HepG2 (cell line): ENCODE data around the gene BUB1B. TPM values are rescaled to one million over a fixed set of nuclear protein-coding genes. Genes with fewer than 3 reads are reported as not detected.

Source experiments
- ATAC-seq: fragments of 200-7000 bp; cut with Tn5 transposase; 3 replicates; pipeline ENCODE4 v1.9.1; 2020; ENCODE audit warnings: mild to moderate bottlenecking, moderate library complexity
- BruUV-seq: library from RNA; stranded (reverse); fragments of 400-500 nt; replicated peaks from 2 replicates; lab custom pipeline; 2021; lab: Mats Ljungman, UMichigan
- CTCF ChIA-PET: fragments of 300-600 bp; formaldehyde crosslinking; extraction: SDS; loops from one replicate; lab custom pipeline; 2021; ENCODE audit warnings: low total read pairs, inconsistent platforms, low intra/inter-chr PET ratio; lab: Yijun Ruan, JAX
- POLR2A ChIA-PET: fragments of 350-600 bp; sonication (Branson Sonifier 250); formaldehyde crosslinking; loops from one replicate; lab custom pipeline; 2020; ENCODE audit warnings: antibody characterized with exemption, inconsistent platforms; lab: Yijun Ruan, JAX
- DNase-seq: peaks from one replicate; pipeline ENCODE4 v3.0.0-alpha.2; 2015; ENCODE audit warnings: low spot score
- FAIRE-seq: peaks from 3 replicates; lab custom pipeline; 2011; peaks lifted over from hg19 to GRCh38; lab: Jason Lieb, UNC
- H2AFZ ChIP-seq: one replicate; pipeline ENCODE4 v1.6.1; 2011; ENCODE audit warnings: low read length, inconsistent platforms
- H3K27ac ChIP-seq: fragments of 300-600 bp; 3 replicates; pipeline ENCODE4 v1.8.0; 2011; ENCODE audit warnings: mixed run types, mild to moderate bottlenecking, mixed read lengths, low read length, inconsistent platforms; ENCODE audit not compliant: insufficient read depth; ENCODE audit errors: extremely low read length
- H3K27me3 ChIP-seq, 2 experiments: fragments of 200-600 bp in 1 of 2; 2 replicates in 1 of 2; 3 replicates in 1 of 2; pipeline versions ENCODE4 v1.6.0 to v1.8.0; 2011; ENCODE audit warnings: low read length in 2 of 2, mild to moderate bottlenecking in 2 of 2, moderate library complexity in 2 of 2, inconsistent platforms in 1 of 2; ENCODE audit not compliant: insufficient read depth in 2 of 2, control insufficient read depth in 1 of 2
- H3K36me3 ChIP-seq, 2 experiments: fragments of 200-600 bp in 1 of 2; replicated peaks in 1 of 2; 2 replicates in 1 of 2; 3 replicates in 1 of 2; pipeline versions ENCODE4 v1.5.1 to v1.8.0; 2011; ENCODE audit warnings: low read length in 2 of 2, inconsistent platforms in 1 of 2; ENCODE audit not compliant: insufficient read depth in 2 of 2, control insufficient read depth in 1 of 2
- H3K4me1 ChIP-seq: 2 replicates; pipeline ENCODE4 v1.5.1; 2012; ENCODE audit warnings: low read length, inconsistent platforms; ENCODE audit not compliant: insufficient read depth
- H3K4me2 ChIP-seq: 2 replicates; pipeline ENCODE4 v1.6.0; 2011; ENCODE audit warnings: low read depth, low read length, inconsistent platforms
- H3K4me3 ChIP-seq, 3 experiments: fragments of 200-600 bp in 1 of 3; sonication (generic), shearing (Covaris generic) in 1 of 3; replicated peaks in 1 of 3; 2 replicates each; pipeline ENCODE4 v1.5.1; 2011 to 2016; ENCODE audit warnings: low read length in 3 of 3, inconsistent platforms in 2 of 3, low read depth in 2 of 3, mild to moderate bottlenecking in 2 of 3, control low read depth in 1 of 3, mixed read lengths in 1 of 3; ENCODE audit not compliant: insufficient read depth in 1 of 3
- H3K79me2 ChIP-seq: one replicate; pipeline ENCODE4 v1.6.1; 2011; ENCODE audit warnings: low read length, inconsistent platforms; ENCODE audit not compliant: insufficient read depth
- H3K9ac ChIP-seq: 2 replicates; pipeline ENCODE4 v1.6.0; 2011; ENCODE audit warnings: mild to moderate bottlenecking, low read depth, low read length, inconsistent platforms; ENCODE audit not compliant: insufficient read depth
- H3K9me3 ChIP-seq: 2 replicates; pipeline ENCODE4 v1.5.1; 2012; ENCODE audit warnings: mild to moderate bottlenecking, low read length
- H4K20me1 ChIP-seq: 2 replicates; pipeline ENCODE4 v1.6.0; 2011; ENCODE audit warnings: inconsistent platforms, mild to moderate bottlenecking, low read length, moderate library complexity; ENCODE audit not compliant: insufficient read depth
- DPF2 ChIP-seq: sonication (generic); formaldehyde crosslinking; IDR thresholded peaks from 2 replicates; pipeline ENCODE4 v1.4.0; 2020; ENCODE audit warnings: mild to moderate bottlenecking, low read depth, missing genetic modification reagents, borderline replicate concordance
- HOXA5 ChIP-seq: sonication (generic); formaldehyde crosslinking; IDR thresholded peaks from 2 replicates; pipeline ENCODE4 v1.4.0; 2020; ENCODE audit warnings: missing genetic modification reagents
- MIER2 ChIP-seq: IDR thresholded peaks from 2 replicates; pipeline ENCODE4 v1.6.1; 2016; ENCODE audit warnings: missing biosample characterization, missing genetic modification reagents
- RELA ChIP-seq: sonication (generic); formaldehyde crosslinking; IDR thresholded peaks from 2 replicates; pipeline ENCODE4 v1.4.0; 2020; ENCODE audit warnings: missing genetic modification reagents
- SPEN ChIP-seq: sonication (generic); formaldehyde crosslinking; IDR thresholded peaks from 2 replicates; pipeline ENCODE4 v1.5.1; 2020; ENCODE audit warnings: low read depth, mild to moderate bottlenecking, missing genetic modification reagents
- TP53 ChIP-seq: sonication (generic); formaldehyde crosslinking; conservative IDR thresholded peaks from 2 replicates; pipeline ENCODE4 v1.4.0; 2020; ENCODE audit warnings: missing genetic modification reagents
- ZNF20 ChIP-seq: sonication (generic); formaldehyde crosslinking; IDR thresholded peaks from 2 replicates; pipeline ENCODE4 v1.4.0; 2020; ENCODE audit warnings: mild to moderate bottlenecking, moderate library complexity, missing genetic modification reagents
- ZNF75D ChIP-seq: sonication (generic); formaldehyde crosslinking; IDR thresholded peaks from 2 replicates; pipeline ENCODE4 v1.8.1; 2023; ENCODE audit warnings: missing genetic modification reagents, mild to moderate bottlenecking, borderline replicate concordance
- ZNF891 ChIP-seq: sonication (generic); formaldehyde crosslinking; IDR thresholded peaks from 2 replicates; pipeline ENCODE4 v1.5.0; 2020; ENCODE audit warnings: mild to moderate bottlenecking, missing genetic modification reagents
- WGBS: methylation state at CpG from one replicate; pipeline ENCODE4 v1.1.6; 2017; ENCODE audit warnings: low lambda C conversion rate; 5-methylcytosine and 5-hydroxymethylcytosine counted together
- in situ Hi-C: cut with HindIII; loops from 2 replicates; pipeline ENCODE4 v1.10.0; 2017; ENCODE audit warnings: low pct_unique_long_range_greater_than_20kb; ENCODE audit not compliant: extremely low pct_ligation_motif_present
- intact Hi-C: fragments of 100-400 bp; cut with micrococcal nuclease; formaldehyde crosslinking; loops from one replicate; pipeline ENCODE4 v1.10.0; 2022; ENCODE audit not compliant: unreplicated experiment
- polyA plus RNA-seq, 8 experiments: library from polyadenylated mRNA; depleted of rRNA in 3 of 8; stranded (reverse) in 7 of 8; unstranded in 1 of 8; fragments of >200 nt; fragmentation: Illumina TruSeq in 4 of 8; extraction: Trizol in 4 of 8; gene quantifications; 2 replicates each; pipeline versions ENCODE4 v1.2.1 to v1.2.3, GENCODE V29; 2011 to 2016; ENCODE audit warnings: low read depth in 4 of 8, missing spikeins in 1 of 8, mixed read lengths in 1 of 8; ENCODE audit not compliant: insufficient read depth in 1 of 8
- total RNA-seq, 5 experiments: library from RNA; depleted of rRNA; stranded (reverse); fragments of >200 nt; fragmentation: Illumina TruSeq; extraction: Trizol; gene quantifications; 2 replicates each; pipeline ENCODE4 v1.2.3, GENCODE V29; 2016; ENCODE audit warnings: low read depth in 1 of 5
- TF ChIP-seq, protein P1 (sequence below): sonication (generic); formaldehyde crosslinking; IDR thresholded peaks from 2 replicates; pipeline ENCODE4 v1.8.1; 2023; ENCODE audit warnings: missing genetic modification reagents, mild to moderate bottlenecking, borderline replicate concordance
- TF ChIP-seq, protein P2 (sequence below): sonication (generic); formaldehyde crosslinking; IDR thresholded peaks from 2 replicates; pipeline ENCODE4 v1.5.0; 2020; ENCODE audit warnings: missing genetic modification reagents
- TF ChIP-seq, protein P3 (sequence below): sonication (generic); formaldehyde crosslinking; IDR thresholded peaks from 2 replicates; pipeline ENCODE4 v1.5.0; 2020; ENCODE audit warnings: missing genetic modification reagents

Gene BUB1B
- total and polyA plus RNA-seq, 2 of the 13 experiments (the other 11 are each of a cell fraction or from before 2014, with no cell fraction given): 26.2 to 63.5 TPM

DNA sequence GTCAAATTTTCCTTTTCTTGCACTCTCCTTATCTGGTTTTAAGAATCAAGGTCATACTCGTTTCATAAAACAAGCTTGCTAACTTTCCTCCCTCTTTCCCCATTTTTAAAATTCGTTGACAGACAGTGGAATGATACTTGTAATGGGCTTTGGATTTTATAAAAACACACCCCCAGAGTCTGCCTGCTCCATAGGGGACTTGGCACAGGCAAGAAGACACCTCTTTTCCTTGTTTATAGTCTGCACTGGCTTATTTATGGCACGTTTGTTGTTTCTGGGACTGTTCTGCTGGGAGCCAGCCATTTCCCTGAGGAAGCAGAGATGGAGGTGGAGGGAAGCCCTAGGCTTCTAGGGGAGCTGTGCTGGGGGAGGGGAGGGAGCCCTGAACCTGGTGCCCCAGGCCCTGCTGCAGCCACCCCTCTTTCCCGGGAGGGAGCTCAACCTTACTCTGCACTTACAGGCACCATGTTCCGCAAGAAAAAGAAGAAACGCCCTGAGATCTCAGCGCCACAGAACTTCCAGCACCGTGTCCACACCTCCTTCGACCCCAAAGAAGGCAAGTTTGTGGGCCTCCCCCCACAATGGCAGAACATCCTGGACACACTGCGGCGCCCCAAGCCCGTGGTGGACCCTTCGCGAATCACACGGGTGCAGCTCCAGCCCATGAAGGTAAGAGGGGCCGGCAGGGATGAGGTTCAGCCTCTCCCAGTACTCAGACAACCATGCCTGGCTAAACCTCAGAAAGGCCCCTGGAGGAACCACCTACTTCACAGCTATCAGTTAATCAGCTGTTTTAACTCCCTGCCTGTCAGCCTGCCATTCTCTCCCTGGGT lies 103.7 kb downstream of the BUB1B start:
- no peaks in the 10 kb centered on the region for H3K36me3 ChIP-seq
- 49% methylated on average over 15 of the region's 16 CpGs for WGBS
- no peak for TF ChIP-seq HOXA5 (CRISPR knock-in tag)
- TF ChIP-seq ZNF75D (CRISPR knock-in tag): no peak
- TF ChIP-seq ZNF891: no peak
- no peak for TF ChIP-seq SPEN (CRISPR knock-in tag)
- TF ChIP-seq RELA (CRISPR knock-in tag): no peak
- TF ChIP-seq, protein P1, sequence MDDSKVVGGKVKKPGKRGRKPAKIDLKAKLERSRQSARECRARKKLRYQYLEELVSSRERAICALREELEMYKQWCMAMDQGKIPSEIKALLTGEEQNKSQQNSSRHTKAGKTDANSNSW: no peak
- TF ChIP-seq MIER2 (CRISPR knock-in tag): no peak
- no peak for TF ChIP-seq ZNF20 (CRISPR knock-in tag)
- no peak for TF ChIP-seq TP53 (CRISPR knock-in tag)
- TF ChIP-seq DPF2: no peak
- TF ChIP-seq, protein P2, sequence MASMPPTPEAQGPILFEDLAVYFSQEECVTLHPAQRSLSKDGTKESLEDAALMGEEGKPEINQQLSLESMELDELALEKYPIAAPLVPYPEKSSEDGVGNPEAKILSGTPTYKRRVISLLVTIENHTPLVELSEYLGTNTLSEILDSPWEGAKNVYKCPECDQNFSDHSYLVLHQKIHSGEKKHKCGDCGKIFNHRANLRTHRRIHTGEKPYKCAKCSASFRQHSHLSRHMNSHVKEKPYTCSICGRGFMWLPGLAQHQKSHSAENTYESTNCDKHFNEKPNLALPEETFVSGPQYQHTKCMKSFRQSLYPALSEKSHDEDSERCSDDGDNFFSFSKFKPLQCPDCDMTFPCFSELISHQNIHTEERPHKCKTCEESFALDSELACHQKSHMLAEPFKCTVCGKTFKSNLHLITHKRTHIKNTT (CRISPR knock-in tag): no peak
- TF ChIP-seq, protein P3, sequence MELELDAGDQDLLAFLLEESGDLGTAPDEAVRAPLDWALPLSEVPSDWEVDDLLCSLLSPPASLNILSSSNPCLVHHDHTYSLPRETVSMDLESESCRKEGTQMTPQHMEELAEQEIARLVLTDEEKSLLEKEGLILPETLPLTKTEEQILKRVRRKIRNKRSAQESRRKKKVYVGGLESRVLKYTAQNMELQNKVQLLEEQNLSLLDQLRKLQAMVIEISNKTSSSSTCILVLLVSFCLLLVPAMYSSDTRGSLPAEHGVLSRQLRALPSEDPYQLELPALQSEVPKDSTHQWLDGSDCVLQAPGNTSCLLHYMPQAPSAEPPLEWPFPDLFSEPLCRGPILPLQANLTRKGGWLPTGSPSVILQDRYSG: no peak
- no peak overlapping the region for H3K9ac ChIP-seq
- H4K20me1 ChIP-seq: no peaks in the 10 kb centered on the region
- ATAC-seq: no peak
- no peak overlapping the region for H3K4me3 ChIP-seq
- H2AFZ ChIP-seq: no peak overlapping the region
- H3K27me3 ChIP-seq: peaks cover 6 to 36% of the 10 kb centered on the region in 2 experiments; a peak in 4 of 5 replicates
- intact Hi-C loops: no loop called here
- no peaks in the 10 kb centered on the region for H3K4me1 ChIP-seq
- in situ Hi-C loops: no loop called here
- H3K4me2 ChIP-seq: no peak overlapping the region
- no peak overlapping the region for H3K27ac ChIP-seq
- H3K79me2 ChIP-seq: no peaks in the 10 kb centered on the region
- no peak for FAIRE-seq
- no TSS peak for BruUV-seq
- no peak for DNase-seq
- H3K9me3 ChIP-seq: no peaks in the 10 kb centered on the region
- POLR2A ChIA-PET: no interaction called here
- CTCF ChIA-PET: no interaction called here
